HL-60 (cell line): ENCODE measurements around the gene NOVA1.

Experiments used
- DNase-seq, 2 experiments: peaks; one replicate each; pipeline ENCODE4 v3.0.0-alpha.2; 2010 to 2020; ENCODE audit warnings: low read depth in 1 of 2, low spot score in 1 of 2
- H3K27ac ChIP-seq: fragments of 250-450 bp; sonication (Bioruptor Pico); replicated peaks from 2 replicates; pipeline ENCODE4 v1.5.1; 2020; ENCODE audit warnings: mild to moderate bottlenecking, moderate library complexity
- H3K27me3 ChIP-seq: fragments of 250-450 bp; sonication (Bioruptor Pico); 2 replicates; pipeline ENCODE4 v1.5.1; 2021; ENCODE audit warnings: mild to moderate bottlenecking, moderate library complexity; ENCODE audit not compliant: insufficient read depth, poor library complexity, severe bottlenecking
- H3K4me3 ChIP-seq: replicated peaks from 2 replicates; pipeline ENCODE4 v1.5.1; 2011; ENCODE audit warnings: mild to moderate bottlenecking, control low read depth, low read length; ENCODE audit not compliant: insufficient read depth
- GABPA ChIP-seq: IDR thresholded peaks from 2 replicates; pipeline ENCODE4 v1.6.1; 2012; ENCODE audit warnings: low read depth
- POLR2AphosphoS5 ChIP-seq: IDR thresholded peaks from 2 replicates; pipeline ENCODE4 v1.6.1; 2012; ENCODE audit warnings: low read depth
- SPI1 ChIP-seq: IDR thresholded peaks from 2 replicates; pipeline ENCODE4 v1.6.1; 2012; ENCODE audit warnings: low read depth, mild to moderate bottlenecking, borderline replicate concordance
- TF ChIP-seq, protein P1 (sequence below): IDR thresholded peaks from 2 replicates; pipeline ENCODE4 v1.6.1; 2012; ENCODE audit warnings: low read depth; ENCODE audit not compliant: insufficient replicate concordance
- TF ChIP-seq, protein P2 (sequence below): IDR thresholded peaks from one replicate; pipeline ENCODE4 v1.5.1; 2011; ENCODE audit warnings: low read length, control low read depth, inconsistent platforms; ENCODE audit not compliant: insufficient read depth

Gene NOVA1

GRCh38 chr14:26577711-26578110 is 20.1 kb downstream of the NOVA1 start:
- TF ChIP-seq POLR2AphosphoS5 (no peak), SPI1 (no peak), GABPA (no peak)
- TF ChIP-seq, protein P1, sequence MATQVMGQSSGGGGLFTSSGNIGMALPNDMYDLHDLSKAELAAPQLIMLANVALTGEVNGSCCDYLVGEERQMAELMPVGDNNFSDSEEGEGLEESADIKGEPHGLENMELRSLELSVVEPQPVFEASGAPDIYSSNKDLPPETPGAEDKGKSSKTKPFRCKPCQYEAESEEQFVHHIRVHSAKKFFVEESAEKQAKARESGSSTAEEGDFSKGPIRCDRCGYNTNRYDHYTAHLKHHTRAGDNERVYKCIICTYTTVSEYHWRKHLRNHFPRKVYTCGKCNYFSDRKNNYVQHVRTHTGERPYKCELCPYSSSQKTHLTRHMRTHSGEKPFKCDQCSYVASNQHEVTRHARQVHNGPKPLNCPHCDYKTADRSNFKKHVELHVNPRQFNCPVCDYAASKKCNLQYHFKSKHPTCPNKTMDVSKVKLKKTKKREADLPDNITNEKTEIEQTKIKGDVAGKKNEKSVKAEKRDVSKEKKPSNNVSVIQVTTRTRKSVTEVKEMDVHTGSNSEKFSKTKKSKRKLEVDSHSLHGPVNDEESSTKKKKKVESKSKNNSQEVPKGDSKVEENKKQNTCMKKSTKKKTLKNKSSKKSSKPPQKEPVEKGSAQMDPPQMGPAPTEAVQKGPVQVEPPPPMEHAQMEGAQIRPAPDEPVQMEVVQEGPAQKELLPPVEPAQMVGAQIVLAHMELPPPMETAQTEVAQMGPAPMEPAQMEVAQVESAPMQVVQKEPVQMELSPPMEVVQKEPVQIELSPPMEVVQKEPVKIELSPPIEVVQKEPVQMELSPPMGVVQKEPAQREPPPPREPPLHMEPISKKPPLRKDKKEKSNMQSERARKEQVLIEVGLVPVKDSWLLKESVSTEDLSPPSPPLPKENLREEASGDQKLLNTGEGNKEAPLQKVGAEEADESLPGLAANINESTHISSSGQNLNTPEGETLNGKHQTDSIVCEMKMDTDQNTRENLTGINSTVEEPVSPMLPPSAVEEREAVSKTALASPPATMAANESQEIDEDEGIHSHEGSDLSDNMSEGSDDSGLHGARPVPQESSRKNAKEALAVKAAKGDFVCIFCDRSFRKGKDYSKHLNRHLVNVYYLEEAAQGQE = no peak
- TF ChIP-seq, protein P2, sequence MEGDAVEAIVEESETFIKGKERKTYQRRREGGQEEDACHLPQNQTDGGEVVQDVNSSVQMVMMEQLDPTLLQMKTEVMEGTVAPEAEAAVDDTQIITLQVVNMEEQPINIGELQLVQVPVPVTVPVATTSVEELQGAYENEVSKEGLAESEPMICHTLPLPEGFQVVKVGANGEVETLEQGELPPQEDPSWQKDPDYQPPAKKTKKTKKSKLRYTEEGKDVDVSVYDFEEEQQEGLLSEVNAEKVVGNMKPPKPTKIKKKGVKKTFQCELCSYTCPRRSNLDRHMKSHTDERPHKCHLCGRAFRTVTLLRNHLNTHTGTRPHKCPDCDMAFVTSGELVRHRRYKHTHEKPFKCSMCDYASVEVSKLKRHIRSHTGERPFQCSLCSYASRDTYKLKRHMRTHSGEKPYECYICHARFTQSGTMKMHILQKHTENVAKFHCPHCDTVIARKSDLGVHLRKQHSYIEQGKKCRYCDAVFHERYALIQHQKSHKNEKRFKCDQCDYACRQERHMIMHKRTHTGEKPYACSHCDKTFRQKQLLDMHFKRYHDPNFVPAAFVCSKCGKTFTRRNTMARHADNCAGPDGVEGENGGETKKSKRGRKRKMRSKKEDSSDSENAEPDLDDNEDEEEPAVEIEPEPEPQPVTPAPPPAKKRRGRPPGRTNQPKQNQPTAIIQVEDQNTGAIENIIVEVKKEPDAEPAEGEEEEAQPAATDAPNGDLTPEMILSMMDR = no peak
- Histone ChIP-seq H3K27me3 (no peaks in the 10 kb centered on the region), H3K27ac (no peak overlapping the region), H3K4me3 (no peak overlapping the region)
- no peak for DNase-seq

DNA sequence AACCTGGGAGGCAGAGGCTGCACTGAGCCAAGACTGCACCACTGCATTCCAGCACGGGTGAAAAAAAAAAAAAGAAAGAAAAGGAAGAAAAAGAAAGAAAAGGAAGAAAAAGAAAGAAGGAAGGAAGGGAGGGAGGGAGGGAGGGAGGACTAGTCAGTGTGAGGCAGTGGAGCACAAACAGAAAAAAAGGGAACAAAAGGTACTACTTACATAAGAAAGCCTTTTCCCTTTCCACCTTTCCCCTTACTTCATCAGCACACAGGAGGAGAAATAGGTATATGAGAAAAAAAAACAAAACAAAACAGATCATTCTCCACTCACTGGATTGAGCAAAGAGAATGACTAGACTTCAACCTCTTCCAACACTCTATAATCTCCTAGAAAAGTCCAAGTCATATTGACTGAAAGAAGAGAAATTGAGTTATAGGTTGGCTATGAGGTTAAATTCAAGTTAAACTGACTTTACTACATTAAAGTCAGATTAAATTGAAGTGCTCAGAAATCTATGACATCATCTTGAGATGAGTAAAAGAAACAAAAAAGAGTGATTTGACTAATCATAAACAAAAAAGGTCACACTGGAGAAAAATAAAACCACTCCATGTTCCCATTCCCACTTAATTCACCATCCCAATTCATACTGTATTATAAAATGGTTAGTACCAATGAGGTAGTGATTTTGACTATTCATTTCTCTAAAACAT is 43.6 kb downstream of the NOVA1 start:
- no peak overlapping the region for H3K27ac ChIP-seq
- DNase-seq = no peak
- H3K4me3 ChIP-seq = no peak overlapping the region
- TF ChIP-seq, protein P2 = no peak
- TF ChIP-seq SPI1 (no peak), GABPA (no peak), POLR2AphosphoS5 (no peak)
- TF ChIP-seq, protein P1 = no peak
- no peaks in the 10 kb centered on the region for H3K27me3 ChIP-seq

- DNase-seq = no peak
- TF ChIP-seq, protein P2 = no peak
- TF ChIP-seq POLR2AphosphoS5 (no peak), GABPA (no peak), SPI1 (no peak)
- TF ChIP-seq, protein P1 = no peak
- Histone ChIP-seq H3K27ac (no peak overlapping the region), H3K4me3 (no peak overlapping the region), H3K27me3 (no peaks in the 10 kb centered on the region)
Measured at GRCh38 chr14:26549571-26549970, 48.3 kb downstream of the NOVA1 start.
